AG09319 (cell line): Measurements from ENCODE around the gene PLXND1.
"Not testable (repeated sequence)": the region's sequence is repeated elsewhere in the genome, so short reads cannot be mapped to it uniquely, and the experiment has no call there.

Experiments used
- DNase-seq: peaks from one replicate; pipeline ENCODE4 v3.0.0-alpha.2; 2010; ENCODE audit warnings: low read depth; ENCODE audit errors: extremely low read depth
- CTCF ChIP-seq: IDR thresholded peaks from 2 replicates; pipeline ENCODE4 v1.5.1; 2011; ENCODE audit warnings: low read depth, mild to moderate bottlenecking, inconsistent platforms, low read length, moderate library complexity

PLXND1 gene

GRCh38 chr3:129549006-129549800 is 57.3 kb downstream of the PLXND1 start:
- no peak for DNase-seq

DNA sequence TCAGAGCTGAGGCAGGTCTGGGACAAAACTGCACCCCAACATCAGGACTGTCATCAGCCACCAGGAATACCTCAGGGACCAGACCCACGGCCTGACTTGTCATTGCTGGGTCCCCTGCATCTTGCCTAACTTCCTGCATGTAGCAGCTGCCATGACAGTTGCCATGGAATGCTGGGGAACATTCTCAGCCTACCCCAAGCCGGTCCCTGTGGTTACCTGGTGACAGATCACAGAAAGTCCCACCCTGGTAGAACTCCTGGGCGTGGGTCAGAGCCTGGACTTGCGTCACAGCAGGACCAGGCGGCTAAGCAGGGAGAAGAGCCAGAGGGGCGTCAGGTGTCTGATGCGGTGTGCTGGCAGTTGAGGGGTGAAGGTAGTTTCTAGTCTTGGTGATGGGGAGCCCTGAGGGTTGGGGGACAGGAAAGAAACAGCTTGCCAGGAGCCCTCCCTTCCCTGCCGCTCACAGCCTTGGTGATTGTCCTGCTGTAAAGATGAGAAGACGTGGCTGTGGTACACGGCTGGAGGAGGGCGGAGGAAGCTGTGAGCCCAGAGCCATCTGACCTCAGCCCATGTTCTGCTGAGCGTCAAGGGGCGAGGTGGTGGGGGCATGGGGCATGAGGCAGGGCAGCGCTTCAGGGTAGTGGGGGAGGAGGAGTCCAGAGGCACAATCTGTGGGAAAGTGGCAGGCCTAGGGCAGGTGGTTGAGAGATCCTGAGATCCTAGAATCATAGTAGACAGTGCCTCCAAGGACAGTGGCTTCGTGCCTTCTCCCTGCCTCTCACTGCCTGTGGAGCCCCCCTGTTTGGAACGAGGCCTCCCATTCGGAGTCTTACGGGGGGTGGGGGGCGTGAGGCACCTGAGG is 58.1 kb downstream of the PLXND1 start:
- TF ChIP-seq CTCF, result no peak
- no peak for DNase-seq

More at GRCh38 chr3:129549006-129549800, 57.3 kb downstream of the PLXND1 start:
- no peak for TF ChIP-seq CTCF

GRCh38 chr3:129547241-129547640 is 59.2 kb downstream of the PLXND1 start:
- no peak for TF ChIP-seq CTCF
- no peak for DNase-seq

- not testable (repeated sequence) for DNase-seq
These were observed 60.5 kb downstream of the PLXND1 start for GRCh38 chr3:129545951-129546350.

- DNase-seq, result no peak
- no peak for TF ChIP-seq CTCF
These were observed 62.5 kb downstream of the PLXND1 start for GRCh38 chr3:129543999-129544398.

DNA sequence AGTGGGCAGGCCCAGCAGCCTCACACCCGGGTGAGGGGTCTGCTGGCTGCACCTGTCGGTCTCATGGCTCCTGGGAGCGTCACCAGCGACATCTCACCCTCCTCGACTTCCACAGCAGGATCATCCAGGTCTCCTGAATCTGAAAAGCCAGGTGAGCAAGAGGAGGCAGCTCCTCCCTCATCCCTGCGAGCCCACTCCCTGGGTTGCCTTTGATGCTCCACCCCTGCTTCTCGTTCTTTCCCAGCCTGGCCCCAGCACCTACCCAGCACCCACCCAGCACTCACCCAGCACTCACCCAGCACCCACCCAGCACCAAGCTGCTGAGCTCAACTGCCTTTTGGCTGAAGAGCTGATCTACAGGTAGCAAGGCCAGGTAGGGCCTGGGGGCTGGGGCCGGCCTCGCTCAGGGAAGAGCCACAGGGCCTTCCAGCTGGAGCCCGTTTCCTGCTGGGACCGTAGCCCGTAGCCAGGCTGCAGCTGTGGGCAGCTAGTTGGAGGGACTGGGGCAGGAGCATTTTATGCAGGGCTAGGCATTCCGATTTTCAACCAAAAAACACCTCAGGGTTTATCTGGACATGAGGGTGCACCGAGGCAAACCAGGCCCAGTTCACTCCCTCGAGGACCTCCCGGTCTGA is 63.2 kb downstream of the PLXND1 start, which contains the start of gene H1-8:
Gene H1-8, plus strand, starts transcription at position 20 of the 635 bp plus-strand sequence. Its CDS starts 44 bp downstream, at position 64.
- TF ChIP-seq CTCF, result no peak
- no peak for DNase-seq

- no peak for DNase-seq
- no peak for TF ChIP-seq CTCF
These were observed 63.7 kb downstream of the PLXND1 start for GRCh38 chr3:129542747-129543146.
